ENCODE data around the gene P2RY6.
"Not testable (repeated sequence)": the region's sequence is repeated elsewhere in the genome, so short reads cannot be mapped to it uniquely, and the experiment has no call there.

The P2RY6 gene

DNA sequence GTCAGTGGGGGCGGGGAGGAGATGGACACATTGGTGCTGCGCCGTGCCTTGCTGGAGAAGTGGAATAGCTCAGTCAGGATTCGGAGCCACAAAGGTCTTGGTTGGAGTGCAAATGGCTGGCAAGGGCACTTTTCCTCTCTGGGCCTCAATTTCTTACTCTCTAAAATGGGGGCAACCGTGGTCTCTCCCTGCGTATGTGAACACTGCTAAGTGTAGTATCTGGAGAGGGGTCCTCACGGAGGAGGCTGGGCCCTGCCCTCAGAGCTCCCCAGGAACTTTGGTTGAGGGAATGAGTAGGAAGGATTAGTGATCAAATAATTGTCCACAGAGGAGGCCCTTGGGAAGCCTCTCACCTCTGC lies 521 bp downstream of the P2RY6 start:
- no peak overlapping the region for H3K4me3 Mint-ChIP-seq
- H3K36me3 Mint-ChIP-seq, result no peaks in the 10 kb centered on the region
- peaks cover 10 to 15% of the 10 kb centered on the region in 2 donors for H3K27me3 Mint-ChIP-seq
- no peak overlapping the region for H3K27ac Mint-ChIP-seq
- DNase-seq, result no peak
- H3K4me1 Mint-ChIP-seq, result peaks cover 24 to 32% of the 10 kb centered on the region in 2 donors
- no peak for ATAC-seq (replicated peaks)
- no peaks in the 10 kb centered on the region for H3K9me3 Mint-ChIP-seq

DNA sequence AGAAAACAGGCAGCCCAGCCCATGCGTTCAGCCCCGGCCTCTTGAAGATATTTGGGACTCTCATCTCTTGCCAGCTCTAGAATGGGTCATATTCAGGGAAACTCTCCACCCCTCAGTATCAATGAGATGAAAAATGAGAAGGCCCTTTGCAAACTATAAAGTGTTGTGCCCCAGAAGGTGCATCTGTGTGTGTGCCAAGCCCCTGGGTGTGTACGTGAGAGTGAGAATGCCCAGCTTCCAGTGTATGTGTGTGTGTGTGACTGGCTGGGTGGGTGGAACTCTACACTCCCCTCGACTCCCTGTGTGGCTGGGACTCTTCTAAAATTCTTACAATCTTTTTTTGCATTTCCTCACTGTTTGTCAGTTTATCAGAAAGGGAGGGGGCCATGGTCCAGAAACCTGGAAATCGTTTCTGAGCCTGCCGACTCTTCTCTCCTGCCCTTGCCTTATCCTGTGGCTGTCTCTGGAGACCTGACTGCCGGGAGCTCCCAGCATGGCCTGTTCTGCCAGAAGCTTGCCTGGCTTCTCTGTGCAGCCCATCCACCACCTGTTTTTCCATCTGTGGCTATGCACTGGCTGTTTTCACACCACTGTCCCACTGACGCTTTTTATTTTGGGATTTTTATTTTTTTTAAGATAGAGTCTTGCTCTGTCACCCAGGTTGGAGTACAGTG lies 1.2 kb downstream of the P2RY6 start:
- H3K27ac Mint-ChIP-seq, result no peak overlapping the region
- H3K36me3 Mint-ChIP-seq, result no peaks in the 10 kb centered on the region
- ATAC-seq (replicated peaks) (no peak), DNase-seq (no peak)
- H3K4me1 Mint-ChIP-seq, result peaks cover 24 to 32% of the 10 kb centered on the region in 2 donors
- no peaks in the 10 kb centered on the region for H3K9me3 Mint-ChIP-seq
- H3K4me3 Mint-ChIP-seq, result no peak overlapping the region
- H3K27me3 Mint-ChIP-seq, result peaks cover 6 to 15% of the 10 kb centered on the region in 2 donors

DNA sequence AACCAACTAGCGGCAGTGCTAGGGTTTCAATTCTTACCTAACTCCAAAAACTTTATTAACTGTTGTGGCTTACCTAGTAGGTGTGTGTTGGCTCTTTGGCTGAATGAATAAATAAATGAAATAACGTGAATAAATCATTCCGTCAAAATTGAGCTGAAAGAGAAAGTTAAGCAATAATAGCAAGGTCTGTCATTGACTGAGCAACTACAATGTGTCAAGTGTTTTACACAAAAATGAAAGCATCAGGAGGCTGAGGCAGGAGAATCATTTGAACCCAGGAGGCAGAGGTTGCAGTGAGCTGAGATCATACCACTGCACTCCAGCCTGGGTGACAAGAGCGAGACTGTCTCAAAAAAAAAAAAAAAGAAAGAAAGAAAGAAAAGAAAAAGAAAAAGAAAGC lies 2.1 kb downstream of the P2RY6 start:
- H3K27me3 Mint-ChIP-seq; H3K4me3 Mint-ChIP-seq; DNase-seq; H3K9me3 Mint-ChIP-seq; ATAC-seq (replicated peaks); H3K36me3 Mint-ChIP-seq: not testable (repeated sequence)
- Mint-ChIP-seq H3K27ac (peak overlapping the region; percentile 80), H3K4me1 (peaks cover 21 to 27% of the 10 kb centered on the region in 2 donors)

DNA sequence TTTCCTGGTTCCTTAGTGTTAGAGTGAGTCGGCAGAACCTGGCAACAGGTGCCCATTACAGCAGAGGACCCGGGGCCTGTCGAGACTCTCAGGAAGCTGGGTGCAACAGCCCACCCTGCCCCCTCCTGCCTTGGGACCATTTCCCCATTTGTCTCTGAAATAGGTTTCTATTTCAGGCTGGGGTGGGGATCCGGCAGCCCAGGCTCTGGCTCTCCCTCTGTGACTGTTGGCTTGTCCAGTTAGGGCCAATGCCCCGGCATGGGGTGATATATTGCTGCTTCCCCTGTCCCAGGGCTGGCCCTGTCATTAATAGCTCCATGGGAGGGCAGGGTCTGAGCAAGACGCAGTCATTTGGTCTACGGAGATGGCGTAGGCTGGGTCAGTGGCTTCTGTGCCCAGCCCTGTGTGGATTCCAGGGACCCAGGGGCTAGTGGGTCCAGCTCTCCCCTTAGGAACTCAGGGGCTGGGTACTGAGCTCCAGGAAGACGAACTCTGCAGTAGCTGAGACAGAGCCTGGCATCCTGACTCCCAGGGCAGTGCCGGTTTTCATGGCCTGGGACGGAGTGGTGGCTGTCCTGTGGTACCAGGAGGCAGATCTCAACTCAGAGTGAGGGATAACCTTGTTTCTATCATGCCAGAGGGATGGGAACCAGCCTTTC lies 2.7 kb downstream of the P2RY6 start:
- ATAC-seq (replicated peaks), result peak in 1 of 2 donors; percentile 22
- no peak overlapping the region for H3K4me3 Mint-ChIP-seq

DNA sequence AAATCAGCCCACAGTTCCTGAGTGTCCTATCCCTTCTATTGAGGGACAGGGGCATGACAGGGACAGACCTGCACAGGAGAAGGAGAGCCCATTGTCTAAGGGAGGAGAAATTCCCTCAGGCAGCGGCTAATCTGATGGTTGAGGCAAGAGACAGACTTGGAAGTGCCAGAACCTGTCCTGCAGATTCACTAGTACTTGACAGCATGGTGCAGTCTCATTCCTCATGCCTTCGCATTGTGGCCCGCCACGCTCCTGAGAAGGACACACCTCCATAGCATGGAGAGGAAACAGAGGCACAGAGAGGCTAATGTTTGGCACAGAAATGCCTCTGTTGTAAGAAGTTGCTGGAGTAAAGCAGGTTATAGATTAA lies 3.2 kb downstream of the P2RY6 start:
- Mint-ChIP-seq H3K4me3 (no peak overlapping the region), H3K9me3 (no peaks in the 10 kb centered on the region), H3K36me3 (no peaks in the 10 kb centered on the region), H3K27me3 (no peaks in the 10 kb centered on the region), H3K27ac (no peak overlapping the region), H3K4me1 (peaks cover 14 to 20% of the 10 kb centered on the region in 2 donors)
- no peak for DNase-seq
- ATAC-seq (replicated peaks), result no peak

More for the DNA sequence above, 2.7 kb downstream of the P2RY6 start:
- Mint-ChIP-seq H3K4me1 (peaks cover 19 to 23% of the 10 kb centered on the region in 2 donors), H3K27me3 (peaks cover 3% of the 10 kb centered on the region in 2 donors), H3K27ac (no peak overlapping the region), H3K9me3 (no peaks in the 10 kb centered on the region), H3K36me3 (no peaks in the 10 kb centered on the region)
- no peak for DNase-seq

DNA sequence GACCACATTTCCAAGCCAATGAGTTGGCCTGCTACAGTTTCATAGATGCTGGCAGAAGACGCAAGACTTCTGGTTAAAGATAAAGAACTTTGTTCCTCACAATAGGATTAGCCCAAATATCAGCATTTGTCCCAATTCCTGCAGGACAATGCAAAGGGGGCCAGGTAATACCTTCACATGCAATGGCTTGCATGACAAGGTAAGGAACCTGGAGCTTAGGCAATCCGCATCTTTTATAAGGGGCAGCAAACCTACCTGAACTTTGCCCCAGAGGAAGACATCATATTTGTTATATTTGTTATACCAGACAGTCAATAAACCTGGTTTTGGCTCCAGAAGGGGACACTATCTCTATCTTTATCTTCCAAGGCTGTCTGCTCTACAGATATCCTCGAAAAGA lies 5.3 kb downstream of the P2RY6 start:
- Mint-ChIP-seq H3K27ac (no peak overlapping the region), H3K9me3 (no peaks in the 10 kb centered on the region), H3K27me3 (no peaks in the 10 kb centered on the region), H3K4me3 (no peak overlapping the region), H3K4me1 (peaks cover 15 to 18% of the 10 kb centered on the region in 2 donors), H3K36me3 (no peaks in the 10 kb centered on the region)
- no peak for ATAC-seq (replicated peaks)
- no peak for DNase-seq

DNA sequence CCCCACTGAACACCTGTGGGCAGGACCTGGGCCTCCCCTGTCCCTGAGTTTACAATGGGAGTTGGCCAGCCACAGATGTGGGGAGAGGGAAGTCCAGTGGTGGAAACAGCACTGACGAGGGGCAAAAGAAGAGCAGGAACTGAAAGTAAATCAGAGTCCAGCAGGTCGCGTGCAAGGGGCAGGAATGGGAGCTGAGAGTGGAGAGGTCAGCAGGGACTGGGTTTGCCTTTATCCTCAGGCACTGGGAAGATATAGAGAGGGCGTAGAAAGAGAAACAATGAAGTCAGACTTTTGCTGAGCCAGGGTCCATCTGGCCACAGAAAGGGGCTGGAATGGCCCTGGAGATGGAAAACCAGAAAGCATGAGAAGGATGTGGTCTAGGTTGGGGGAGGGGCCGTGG lies 8.5 kb downstream of the P2RY6 start:
- Mint-ChIP-seq H3K27ac (peak overlapping the region; percentile 59), H3K9me3 (no peaks in the 10 kb centered on the region), H3K4me3 (no peak overlapping the region), H3K4me1 (peaks cover 13 to 21% of the 10 kb centered on the region in 2 donors), H3K27me3 (no peaks in the 10 kb centered on the region), H3K36me3 (no peaks in the 10 kb centered on the region)
- ATAC-seq (replicated peaks) (peak in 1 of 2 donors; percentile 12), DNase-seq (no peak)

DNA sequence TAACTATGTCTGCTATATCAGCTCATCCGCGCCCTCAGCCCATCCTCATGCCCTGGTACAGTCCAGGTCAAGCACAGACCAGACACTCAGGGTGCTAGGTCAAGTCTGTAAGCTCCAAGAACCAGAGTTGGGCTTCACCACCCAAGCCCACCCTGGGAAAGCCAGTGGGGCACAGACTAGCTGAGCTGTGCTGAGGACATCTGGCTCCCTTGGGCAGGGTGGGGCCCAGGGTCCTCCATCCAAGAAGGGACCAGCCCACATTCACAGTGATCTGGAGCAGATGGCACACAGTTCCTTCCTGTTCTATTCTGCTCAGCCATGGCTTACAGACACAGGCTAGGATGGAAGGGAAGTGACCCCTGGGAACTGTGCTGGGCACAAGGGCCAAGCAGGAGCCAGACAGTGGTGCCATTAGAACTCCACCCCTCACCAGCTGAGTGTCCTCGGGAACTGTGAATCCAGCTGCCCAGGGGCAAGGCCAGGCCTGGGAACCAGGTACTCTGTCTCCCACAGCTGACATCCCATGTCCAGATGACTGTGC lies 9.1 kb downstream of the P2RY6 start:
- Mint-ChIP-seq H3K9me3 (no peaks in the 10 kb centered on the region), H3K36me3 (no peaks in the 10 kb centered on the region), H3K4me1 (peaks cover 13 to 21% of the 10 kb centered on the region in 2 donors), H3K27ac (no peak overlapping the region), H3K27me3 (no peaks in the 10 kb centered on the region), H3K4me3 (no peak overlapping the region)
- ATAC-seq (replicated peaks) (peak in 1 of 2 donors; percentile 17), DNase-seq (no peak)

DNA sequence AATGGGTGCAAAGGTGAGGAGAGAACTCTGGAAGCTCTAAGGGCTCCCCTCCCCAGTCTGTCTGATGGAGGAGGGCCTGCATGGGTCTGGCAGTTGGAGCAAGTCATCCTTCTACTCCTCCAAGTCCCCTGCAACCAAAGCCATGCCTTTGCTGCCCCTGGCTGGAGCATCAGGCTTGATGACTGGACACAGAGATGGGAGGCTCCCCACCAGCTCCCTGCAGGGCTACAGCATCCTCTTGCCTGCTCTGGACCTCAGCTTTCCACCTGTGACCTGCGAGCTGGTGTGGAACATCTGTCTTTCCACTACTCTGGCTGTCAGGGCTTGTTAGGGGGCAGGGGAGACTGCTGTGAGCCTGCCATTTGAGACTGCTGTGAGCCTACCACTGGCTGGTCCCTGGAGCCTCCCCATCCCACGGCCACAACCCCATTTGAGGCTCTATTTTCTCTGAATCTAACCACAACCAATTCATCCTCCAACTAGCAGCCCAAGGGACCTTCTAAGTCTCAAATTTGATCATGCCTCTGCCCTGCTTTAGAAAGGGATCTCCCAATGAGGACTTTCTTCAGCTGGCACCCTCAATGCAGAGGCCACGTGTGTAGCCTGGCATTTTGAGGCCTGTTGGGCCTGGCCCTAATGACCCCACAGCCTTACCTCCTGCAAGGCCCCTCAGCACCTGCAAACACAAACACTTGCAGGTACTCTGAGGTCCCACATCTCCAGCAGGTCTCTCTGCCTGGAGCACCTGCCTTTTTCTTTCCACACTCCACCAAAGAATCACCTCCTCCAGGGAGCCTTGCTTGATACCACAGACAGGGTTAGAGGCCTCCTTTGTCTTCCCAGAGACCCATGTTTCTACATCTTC lies 9.9 kb downstream of the P2RY6 start:
- Mint-ChIP-seq H3K9me3 (no peaks in the 10 kb centered on the region), H3K36me3 (no peaks in the 10 kb centered on the region), H3K4me1 (peaks cover 17 to 27% of the 10 kb centered on the region in 2 donors), H3K27ac (peak overlapping the region; percentile 74), H3K27me3 (no peaks in the 10 kb centered on the region), H3K4me3 (no peak overlapping the region)
- DNase-seq, result no peak
- ATAC-seq (replicated peaks), result peak; percentile 74 to 85

DNA sequence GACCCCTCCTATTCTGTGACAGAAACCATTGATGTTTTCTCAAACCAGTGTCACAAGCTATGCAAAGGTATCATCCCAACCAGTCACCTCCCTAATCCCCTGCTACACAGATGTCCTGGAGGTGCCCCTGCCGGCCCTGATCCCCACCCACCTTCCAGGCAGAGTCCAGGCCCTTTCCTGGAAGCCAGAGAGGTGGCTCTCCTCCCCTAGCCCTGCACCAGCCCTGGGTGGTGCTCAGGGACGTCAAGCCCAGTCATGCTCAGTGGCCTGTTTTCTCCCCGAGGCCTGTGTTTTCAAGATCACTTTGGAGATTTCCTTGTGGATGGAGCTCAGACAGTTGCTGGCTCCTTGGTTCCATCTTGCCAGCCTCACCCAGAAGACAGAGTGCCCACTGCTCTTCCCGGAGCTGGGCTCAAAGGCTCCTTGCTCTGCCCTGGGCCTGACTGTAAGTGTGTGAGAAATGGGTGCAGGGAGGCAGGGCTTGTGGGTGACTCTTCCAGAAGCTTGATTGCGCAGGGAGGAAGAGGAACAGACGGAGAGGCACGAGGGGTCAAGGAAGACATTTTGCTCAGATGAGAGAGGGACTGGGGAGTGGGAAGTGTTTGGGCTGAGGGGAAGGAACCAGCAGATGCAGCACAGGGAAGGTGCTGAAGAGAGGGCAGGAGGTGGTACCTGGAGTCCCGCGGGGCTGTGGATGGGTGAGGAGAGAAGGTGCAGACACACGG lies 11.3 kb downstream of the P2RY6 start:
- ATAC-seq (replicated peaks) (no peak), DNase-seq (no peak)
- no peak overlapping the region for H3K4me3 Mint-ChIP-seq
- H3K27ac Mint-ChIP-seq, result peak overlapping the region; percentile 28
- H3K9me3 Mint-ChIP-seq, result no peaks in the 10 kb centered on the region
- no peaks in the 10 kb centered on the region for H3K36me3 Mint-ChIP-seq
- H3K4me1 Mint-ChIP-seq, result peaks cover 30 to 41% of the 10 kb centered on the region in 2 donors
- H3K27me3 Mint-ChIP-seq, result no peaks in the 10 kb centered on the region

DNA sequence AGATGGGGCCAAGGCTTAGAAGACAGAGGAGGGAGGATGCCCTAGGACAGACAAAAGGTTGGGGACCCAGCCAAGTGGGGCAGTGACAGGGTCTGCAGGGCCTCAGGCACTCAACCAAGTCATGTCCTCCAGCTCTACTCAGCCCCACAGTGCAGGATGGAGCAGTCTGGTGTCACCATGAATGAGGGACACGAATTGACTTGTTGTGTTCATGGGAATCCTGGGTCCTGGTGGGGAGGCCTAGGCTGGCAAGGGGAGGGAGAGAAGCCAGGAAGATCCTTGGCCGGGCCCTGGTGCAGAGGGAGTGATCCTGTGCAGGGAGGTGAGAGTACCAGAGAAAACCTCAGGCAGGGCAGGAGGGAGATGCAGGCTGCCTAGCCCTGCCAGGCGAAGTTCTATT lies 12.0 kb downstream of the P2RY6 start:
- H3K27ac Mint-ChIP-seq, result no peak overlapping the region
- no peaks in the 10 kb centered on the region for H3K27me3 Mint-ChIP-seq
- no peak overlapping the region for H3K4me3 Mint-ChIP-seq
- H3K36me3 Mint-ChIP-seq, result no peaks in the 10 kb centered on the region
- ATAC-seq (replicated peaks) (no peak), DNase-seq (no peak)
- no peaks in the 10 kb centered on the region for H3K9me3 Mint-ChIP-seq
- H3K4me1 Mint-ChIP-seq, result peaks cover 35 to 47% of the 10 kb centered on the region in 2 donors

DNA sequence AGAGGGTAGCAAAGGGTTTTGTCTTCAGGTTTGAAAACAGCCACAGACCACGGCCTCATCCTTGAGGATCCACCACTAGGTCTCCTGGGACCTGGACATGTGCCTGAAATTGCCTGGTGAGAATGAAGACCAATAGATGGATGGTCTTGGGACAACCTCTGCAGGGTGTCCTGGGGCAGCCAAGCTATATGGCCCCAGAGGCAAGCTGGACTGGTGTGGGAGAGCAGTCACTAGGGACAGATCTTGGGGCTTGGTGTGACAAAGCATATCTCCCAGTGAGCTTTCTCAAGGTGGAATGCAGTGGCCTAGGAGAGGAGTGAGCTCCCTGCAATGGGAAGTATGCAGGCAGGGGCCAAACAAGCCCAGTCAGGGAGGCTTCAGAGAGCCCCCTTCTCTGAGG lies 13.6 kb downstream of the P2RY6 start:
- no peak for ATAC-seq (replicated peaks)
- no peak for DNase-seq
- no peaks in the 10 kb centered on the region for H3K36me3 Mint-ChIP-seq
- no peaks in the 10 kb centered on the region for H3K9me3 Mint-ChIP-seq
- H3K27ac Mint-ChIP-seq, result no peak overlapping the region
- H3K4me3 Mint-ChIP-seq, result no peak overlapping the region
- peaks cover 45 to 58% of the 10 kb centered on the region in 2 donors for H3K4me1 Mint-ChIP-seq
- no peaks in the 10 kb centered on the region for H3K27me3 Mint-ChIP-seq

DNA sequence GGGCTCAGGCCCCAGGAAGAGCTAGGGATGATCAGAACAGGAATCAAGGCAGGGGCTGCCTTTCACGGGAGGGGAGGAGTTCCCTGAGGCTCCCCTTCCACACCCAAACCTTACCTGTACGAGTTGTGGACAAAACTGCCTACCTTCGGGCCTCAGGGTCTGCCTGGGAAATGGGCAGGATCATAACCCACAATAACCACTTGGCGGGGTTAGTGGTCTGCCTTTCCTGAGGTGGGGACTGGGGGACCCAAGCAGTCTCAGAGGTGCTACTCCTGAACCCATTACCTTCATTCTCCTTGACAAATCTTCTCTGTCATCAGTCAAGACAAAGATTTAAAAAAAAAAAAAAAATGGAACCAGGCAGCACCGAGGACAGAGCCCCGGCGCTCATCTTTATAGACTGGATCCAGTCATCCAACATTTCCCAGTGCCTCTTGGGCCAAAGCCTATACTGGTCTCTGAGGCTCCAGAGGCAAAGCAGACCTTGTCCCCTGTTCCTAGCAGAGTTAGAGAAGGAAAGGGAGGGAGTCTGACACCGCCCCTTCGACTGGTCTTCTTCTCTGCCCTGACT lies 14.2 kb downstream of the P2RY6 start:
- no peak for DNase-seq
- no peak overlapping the region for H3K27ac Mint-ChIP-seq
- H3K4me3 Mint-ChIP-seq, result no peak overlapping the region
- no peaks in the 10 kb centered on the region for H3K36me3 Mint-ChIP-seq
- no peak for ATAC-seq (replicated peaks)
- peaks cover 42 to 55% of the 10 kb centered on the region in 2 donors for H3K4me1 Mint-ChIP-seq
- H3K27me3 Mint-ChIP-seq, result no peaks in the 10 kb centered on the region
- H3K9me3 Mint-ChIP-seq, result no peaks in the 10 kb centered on the region

All from stimulated activated naive B cell treated with anti-CD40 and anti-IgM and Interleukin-4, amounts not matched to agents 10 μg/mL and 1 μg/mL and 100 μg/mL, for 72 hours (primary cell).